GM12878 (cell line): Measurements from ENCODE around the gene LGALS9B. TPM values are rescaled to one million over a fixed set of nuclear protein-coding genes. Genes with fewer than 3 reads are reported as not detected.
"Not testable (repeated sequence)": the region's sequence is repeated elsewhere in the genome, so short reads cannot be mapped to it uniquely, and the experiment has no call there.

Experiments used
- ATAC-seq: fragments of 200-7000 bp; cut with Tn5 transposase; 3 replicates; pipeline ENCODE4 v1.9.1; 2020; ENCODE audit warnings: mild to moderate bottlenecking, moderate library complexity
- BruUV-seq: library from RNA; stranded (reverse); fragments of 400-500 nt; replicated peaks from 2 replicates; lab custom pipeline; 2021; lab: Mats Ljungman, UMichigan
- CTCF ChIA-PET: fragments of 300-600 bp; sonication (Branson Sonifier 250); formaldehyde crosslinking; extraction: SDS; loops from one replicate; lab custom pipeline; 2021; ENCODE audit warnings: inconsistent platforms; lab: Yijun Ruan, JAX
- POLR2A ChIA-PET: fragments of 350-600 bp; formaldehyde crosslinking; extraction: SDS; loops from one replicate; lab custom pipeline; 2021; ENCODE audit warnings: inconsistent platforms; lab: Charles Lee
- RAD21 ChIA-PET: fragments of 300-600 bp; sonication (Branson Sonifier 250); formaldehyde crosslinking; loops from one replicate; lab custom pipeline; 2023; ENCODE audit warnings: antibody characterized with exemption; ENCODE audit not compliant: unreplicated experiment; lab: Charles Lee
- SMC1A ChIA-PET: fragments of 300-600 bp; sonication (Branson Sonifier 250); formaldehyde crosslinking; loops from one replicate; lab custom pipeline; 2023; ENCODE audit not compliant: unreplicated experiment, uncharacterized antibody; lab: Charles Lee
- DNase-seq: peaks from one replicate; pipeline ENCODE4 v3.0.0-alpha.2; 2011; ENCODE audit warnings: low read depth, low spot score
- FAIRE-seq: peaks from 3 replicates; lab custom pipeline; 2011; peaks lifted over from hg19 to GRCh38; lab: Jason Lieb, UNC
- H2AFZ ChIP-seq: 2 replicates; pipeline ENCODE4 v1.6.0; 2011; ENCODE audit warnings: low read depth, low read length, control low read depth; ENCODE audit not compliant: control insufficient read depth
- H3K27ac ChIP-seq: 2 replicates; pipeline ENCODE4 v1.5.1; 2011; ENCODE audit warnings: control low read depth; ENCODE audit not compliant: control insufficient read depth, insufficient read depth
- H3K27me3 ChIP-seq, 2 experiments: replicated peaks in 1 of 2; 2 replicates each; pipeline versions ENCODE4 v1.6.0 to v1.6.1; 2011; ENCODE audit warnings: low read length in 1 of 2; ENCODE audit not compliant: control insufficient read depth in 2 of 2, insufficient read depth in 2 of 2
- H3K36me3 ChIP-seq, 2 experiments: 2 replicates each; pipeline ENCODE4 v1.5.1; 2011; ENCODE audit warnings: low read length in 1 of 2; ENCODE audit not compliant: control insufficient read depth in 2 of 2, insufficient read depth in 2 of 2
- H3K4me1 ChIP-seq: 2 replicates; pipeline ENCODE4 v1.6.1; 2011; ENCODE audit warnings: mild to moderate bottlenecking, low read length, moderate library complexity, mixed read lengths; ENCODE audit not compliant: control insufficient read depth, insufficient read depth
- H3K4me2 ChIP-seq: 2 replicates; pipeline ENCODE4 v1.6.0; 2011; ENCODE audit warnings: control low read depth; ENCODE audit not compliant: control insufficient read depth, insufficient read depth
- H3K4me3 ChIP-seq: fragments of 200-600 bp; sonication (generic); 2 replicates; pipeline ENCODE4 v1.5.1; 2016
- H3K79me2 ChIP-seq: 2 replicates; pipeline ENCODE4 v1.6.0; 2011; ENCODE audit warnings: low read length; ENCODE audit not compliant: control insufficient read depth, insufficient read depth
- H3K9ac ChIP-seq: 2 replicates; pipeline ENCODE4 v1.8.0; 2011; ENCODE audit warnings: low read length, control low read depth, mixed read lengths; ENCODE audit not compliant: control insufficient read depth, insufficient read depth
- H3K9me3 ChIP-seq: replicated peaks from 3 replicates; pipeline ENCODE4 v1.5.1; 2011; ENCODE audit warnings: mild to moderate bottlenecking, low read length; ENCODE audit not compliant: control insufficient read depth, insufficient read depth
- H4K20me1 ChIP-seq: 2 replicates; pipeline ENCODE4 v1.6.0; 2011; ENCODE audit not compliant: control insufficient read depth, insufficient read depth
- WGBS: methylation state at CpG from one replicate; pipeline ENCODE4 v1.1.6; 2016; ENCODE audit warnings: low lambda C conversion rate; ENCODE audit not compliant: insufficient replicate concordance, insufficient coverage; ENCODE audit errors: missing lambda C conversion rate; 5-methylcytosine and 5-hydroxymethylcytosine counted together
- in situ Hi-C: fragments of 300-500 bp; cut with MboI; formaldehyde crosslinking; loops from 9 replicates; pipeline ENCODE4 v1.14.3; 2018; ENCODE audit warnings: mixed read lengths
- intact Hi-C: fragments of 100-400 bp; cut with micrococcal nuclease; formaldehyde crosslinking; loops from one replicate; pipeline ENCODE4 v1.14.2; 2022; ENCODE audit not compliant: unreplicated experiment
- polyA plus RNA-seq, 11 experiments: library from polyadenylated mRNA; depleted of rRNA in 4 of 11; unstranded in 6 of 11; stranded (reverse) in 5 of 11; fragments of >200 nt; fragmentation: Nextera tagmentation in 4 of 11; fragmentation: Illumina TruSeq in 1 of 11; extraction: Ambion mirVana in 4 of 11; extraction: Trizol in 1 of 11; gene quantifications; 1 replicate in 1 of 11; 2 replicates in 10 of 11; pipeline versions ENCODE4 v1.2.1 to v1.2.3, GENCODE V29; 2011 to 2016; ENCODE audit warnings: inconsistent platforms in 2 of 11, missing spikeins in 2 of 11, low read depth in 1 of 11
- total RNA-seq, 4 experiments: library from RNA; depleted of rRNA in 3 of 4; stranded (reverse); fragments of >200 nt in 3 of 4; fragmentation: Illumina TruSeq in 1 of 4; extraction: Trizol in 1 of 4; gene quantifications; 2 replicates each; pipeline versions ENCODE4 v1.2.1 to v1.2.3, GENCODE V29; 2013 to 2021

The LGALS9B gene
- total and polyA plus RNA-seq, 10 of the 15 experiments (the other 5 are each of a cell fraction or from before 2014, with no cell fraction given), result 0.09 to 1.4 (median 0.48) TPM; not detected in 2

GRCh38 chr17:20444173-20444572 lies 23.2 kb downstream of the LGALS9B start:
- 48% methylated on average over 12 of the region's 16 CpGs for WGBS
- H3K4me1 ChIP-seq, BruUV-seq, H3K4me3 ChIP-seq, H3K9ac ChIP-seq, H3K9me3 ChIP-seq, ATAC-seq, H3K36me3 ChIP-seq, in situ Hi-C loops, H3K4me2 ChIP-seq, H4K20me1 ChIP-seq, SMC1A ChIA-PET, H3K27ac ChIP-seq, POLR2A ChIA-PET, H3K79me2 ChIP-seq, H2AFZ ChIP-seq, FAIRE-seq, CTCF ChIA-PET, DNase-seq, RAD21 ChIA-PET, intact Hi-C loops, H3K27me3 ChIP-seq: not testable (repeated sequence)

GRCh38 chr17:20443632-20444031 lies 23.7 kb downstream of the LGALS9B start:
- DNase-seq, in situ Hi-C loops, FAIRE-seq, H3K36me3 ChIP-seq, H2AFZ ChIP-seq, ATAC-seq, BruUV-seq, H3K4me1 ChIP-seq, RAD21 ChIA-PET, SMC1A ChIA-PET, intact Hi-C loops, POLR2A ChIA-PET, H3K9ac ChIP-seq, H3K79me2 ChIP-seq, H3K27me3 ChIP-seq, CTCF ChIA-PET, H3K4me3 ChIP-seq, H3K27ac ChIP-seq, H3K9me3 ChIP-seq, H3K4me2 ChIP-seq, H4K20me1 ChIP-seq: not testable (repeated sequence)
- WGBS, result 60% methylated on average over 2 of the region's 9 CpGs

- POLR2A ChIA-PET, H3K9ac ChIP-seq, H3K27me3 ChIP-seq, H3K79me2 ChIP-seq, H3K36me3 ChIP-seq, H3K4me2 ChIP-seq, in situ Hi-C loops, intact Hi-C loops, DNase-seq, RAD21 ChIA-PET, H3K4me1 ChIP-seq, SMC1A ChIA-PET, H2AFZ ChIP-seq, ATAC-seq, FAIRE-seq, H4K20me1 ChIP-seq, H3K4me3 ChIP-seq, BruUV-seq, H3K9me3 ChIP-seq, CTCF ChIA-PET, H3K27ac ChIP-seq: not testable (repeated sequence)
- WGBS, result 42% methylated on average over 3 of the region's 5 CpGs
Measured at GRCh38 chr17:20440665-20441064, 26.7 kb downstream of the LGALS9B start.

GRCh38 chr17:20435166-20435565 lies 32.2 kb downstream of the LGALS9B start:
- H3K4me1 ChIP-seq, intact Hi-C loops, H4K20me1 ChIP-seq, DNase-seq, H3K36me3 ChIP-seq, H2AFZ ChIP-seq, CTCF ChIA-PET, H3K27me3 ChIP-seq, RAD21 ChIA-PET, POLR2A ChIA-PET, H3K9ac ChIP-seq, ATAC-seq, in situ Hi-C loops, H3K4me3 ChIP-seq, H3K27ac ChIP-seq, SMC1A ChIA-PET, H3K4me2 ChIP-seq, H3K79me2 ChIP-seq, FAIRE-seq, BruUV-seq, H3K9me3 ChIP-seq: not testable (repeated sequence)
- WGBS, result 70% methylated on average over 3 of the region's 3 CpGs
